Measurements from ENCODE around the gene TRIM63.
A peak's percentile ranks its signal among the peaks of the same experiment; 100 is the strongest.

TRIM63 gene

DNA sequence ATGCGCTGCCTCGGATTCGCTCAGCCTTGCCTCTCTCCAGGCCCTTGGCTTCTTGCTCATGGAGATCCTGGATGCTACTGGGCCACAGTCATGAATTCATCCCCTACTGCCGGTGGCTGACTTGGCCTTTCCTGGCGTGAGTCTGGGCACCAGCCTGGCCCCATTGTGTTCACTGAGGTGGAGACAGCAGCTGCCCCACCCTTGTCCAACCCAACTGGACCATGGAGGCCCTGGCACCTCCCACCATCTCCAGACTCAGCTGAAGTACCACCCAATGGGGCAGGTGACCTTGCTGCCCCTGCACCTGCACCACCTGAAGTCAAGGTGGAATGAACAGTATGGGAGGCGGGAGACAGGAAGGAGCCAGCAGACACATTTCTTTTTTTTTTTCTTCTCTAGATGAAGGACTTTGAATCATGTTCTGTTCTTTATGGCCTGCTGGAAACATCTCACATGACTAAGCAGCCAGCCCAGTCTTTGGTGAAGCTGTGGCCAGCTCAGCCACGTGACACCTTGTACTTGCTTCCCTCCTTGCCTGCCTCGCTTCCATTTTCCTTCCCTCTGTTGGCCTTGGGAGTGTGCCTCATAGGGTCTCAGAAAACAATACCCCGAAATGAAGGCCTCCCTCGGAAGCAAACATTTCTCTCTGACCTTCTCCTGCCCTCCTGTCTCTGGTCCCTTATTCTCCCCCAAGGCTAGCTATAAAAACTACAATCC is 17.7 kb downstream of the TRIM63 start:
- Mint-ChIP-seq H3K9me3 (no peaks in the 10 kb centered on the region), H3K27ac (no peak overlapping the region), H3K4me3 (no peak overlapping the region), H3K4me1 (peaks cover 15% of the 10 kb centered on the region), H3K27me3 (peaks cover 84% of the 10 kb centered on the region)
- no peak for ATAC-seq
- no peak for DNase-seq

DNA sequence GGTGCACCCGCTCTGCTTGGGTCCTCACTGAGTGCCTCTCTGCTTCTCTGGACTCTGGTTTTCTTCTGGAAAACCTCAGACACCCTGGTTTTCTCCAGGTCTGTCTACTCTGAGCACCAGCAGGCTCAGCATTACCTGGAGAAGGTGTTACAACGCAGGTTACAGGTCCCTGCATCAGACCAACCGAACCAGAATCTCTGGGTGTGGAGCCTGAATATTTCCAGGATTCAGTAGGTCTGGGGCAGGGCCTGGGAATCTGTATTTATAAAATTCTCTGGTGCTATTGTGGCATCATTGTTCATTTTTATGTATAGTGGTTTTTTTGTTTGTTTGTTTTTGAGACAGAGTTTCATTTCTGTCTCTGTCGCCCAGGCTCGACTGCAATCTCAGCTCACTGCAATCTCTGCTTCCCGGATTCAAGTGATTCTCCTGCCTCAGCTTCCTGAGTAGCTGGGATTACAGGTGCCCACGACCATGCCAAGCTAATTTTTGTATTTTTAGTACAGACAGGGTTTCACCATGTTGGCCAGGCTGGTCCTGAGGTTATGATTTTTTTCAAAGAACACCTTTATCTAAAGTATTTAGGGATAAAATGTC is 20.1 kb downstream of the TRIM63 start:
- H3K27me3 Mint-ChIP-seq, result peaks cover 98% of the 10 kb centered on the region
- DNase-seq (no peak), ATAC-seq (no peak)
- no peak overlapping the region for H3K27ac Mint-ChIP-seq
- H3K4me1 Mint-ChIP-seq, result peaks cover 15% of the 10 kb centered on the region
- H3K9me3 Mint-ChIP-seq, result no peaks in the 10 kb centered on the region
- no peak overlapping the region for H3K4me3 Mint-ChIP-seq

DNA sequence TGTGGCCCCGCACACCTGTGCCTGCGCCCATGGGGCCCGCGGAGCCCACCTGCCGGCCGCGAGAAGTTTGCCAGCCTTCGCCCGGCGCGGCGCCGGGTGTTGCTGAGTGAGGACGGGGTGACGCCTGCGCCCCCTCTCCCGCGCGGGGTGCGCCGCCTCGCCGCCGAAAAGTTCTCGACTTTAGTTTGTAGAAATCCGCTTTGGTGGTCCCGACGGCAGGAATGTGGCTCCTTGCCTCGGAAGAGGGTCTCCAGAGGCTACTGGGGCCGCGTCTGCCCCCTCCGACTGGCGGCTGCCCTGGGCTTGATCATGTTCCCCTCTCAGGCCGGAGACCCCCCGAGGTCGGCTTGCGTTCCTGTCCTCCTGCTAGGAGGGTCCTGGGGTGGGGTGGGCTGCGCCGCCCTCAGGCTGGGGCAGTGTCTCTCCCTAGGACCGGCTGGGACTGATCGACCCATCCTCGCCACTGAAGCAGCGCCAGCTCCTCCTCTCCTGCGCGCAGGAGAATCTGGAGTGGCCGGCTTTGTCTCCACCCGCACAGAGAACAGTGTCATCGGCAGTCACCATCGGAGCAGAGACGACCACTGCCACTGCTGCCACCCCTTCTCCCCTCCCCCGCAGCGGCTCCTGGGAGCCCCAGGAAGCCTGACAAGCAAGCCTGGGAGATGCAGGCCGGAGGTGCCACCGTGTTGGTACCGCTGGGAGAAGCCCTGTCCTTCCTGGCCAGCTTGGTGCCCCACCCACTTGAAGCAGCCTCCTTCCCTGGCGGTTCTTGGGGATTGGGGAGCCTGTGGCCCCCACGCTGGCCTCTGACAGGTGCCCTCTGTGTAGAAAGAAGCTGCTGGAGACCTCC is 21.0 kb downstream of the TRIM63 start:
- DNase-seq, result no peak
- peak overlapping the region; percentile 44 to 53 for H3K4me3 Mint-ChIP-seq
- H3K9me3 Mint-ChIP-seq, result no peaks in the 10 kb centered on the region
- H3K27ac Mint-ChIP-seq, result no peak overlapping the region
- no peak for ATAC-seq
- H3K27me3 Mint-ChIP-seq, result peaks cover 94% of the 10 kb centered on the region
- peaks cover 15% of the 10 kb centered on the region for H3K4me1 Mint-ChIP-seq

DNA sequence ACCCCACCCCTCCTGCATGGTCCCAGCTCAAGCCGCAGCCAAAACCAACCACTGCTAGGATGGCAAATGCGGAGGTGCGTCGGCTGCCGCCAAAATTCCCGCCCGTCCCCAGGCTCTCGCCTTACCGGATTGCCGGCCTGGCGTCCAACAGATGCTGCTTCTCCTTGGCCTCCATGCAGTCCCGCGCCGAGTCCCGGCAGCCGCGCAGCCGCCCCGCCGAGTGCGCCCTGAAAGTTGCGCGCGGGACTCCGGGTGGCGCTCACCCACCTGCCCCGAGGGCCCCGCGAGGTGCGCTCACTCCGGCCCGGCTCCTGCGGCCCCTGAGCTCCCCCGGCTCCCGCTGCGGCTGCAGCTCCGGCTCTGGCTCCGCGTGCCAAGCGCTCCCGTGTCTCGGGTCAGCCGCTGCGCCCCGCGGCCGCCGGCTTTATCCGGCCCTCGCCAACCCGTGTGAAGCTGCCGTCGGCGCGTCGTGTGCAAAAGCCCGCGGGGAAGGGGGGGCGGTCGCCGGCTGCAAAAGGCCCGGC is 21.6 kb downstream of the TRIM63 start, which contains the start of gene SLC30A2:
TSS of gene SLC30A2 (minus strand) at position 397 of the 524 bp plus-strand sequence. CDS start at position 175, 222 bp downstream.
- Mint-ChIP-seq H3K4me3 (peak within 1 kb of the TSS; percentile 44 to 53), H3K27me3 (peaks cover 96% of the 10 kb centered on the region), H3K9me3 (no peaks in the 10 kb centered on the region), H3K27ac (no peak within 1 kb of the TSS), H3K4me1 (peaks cover 15% of the 10 kb centered on the region)
- DNase-seq (no peak), ATAC-seq (no peak)

DNA sequence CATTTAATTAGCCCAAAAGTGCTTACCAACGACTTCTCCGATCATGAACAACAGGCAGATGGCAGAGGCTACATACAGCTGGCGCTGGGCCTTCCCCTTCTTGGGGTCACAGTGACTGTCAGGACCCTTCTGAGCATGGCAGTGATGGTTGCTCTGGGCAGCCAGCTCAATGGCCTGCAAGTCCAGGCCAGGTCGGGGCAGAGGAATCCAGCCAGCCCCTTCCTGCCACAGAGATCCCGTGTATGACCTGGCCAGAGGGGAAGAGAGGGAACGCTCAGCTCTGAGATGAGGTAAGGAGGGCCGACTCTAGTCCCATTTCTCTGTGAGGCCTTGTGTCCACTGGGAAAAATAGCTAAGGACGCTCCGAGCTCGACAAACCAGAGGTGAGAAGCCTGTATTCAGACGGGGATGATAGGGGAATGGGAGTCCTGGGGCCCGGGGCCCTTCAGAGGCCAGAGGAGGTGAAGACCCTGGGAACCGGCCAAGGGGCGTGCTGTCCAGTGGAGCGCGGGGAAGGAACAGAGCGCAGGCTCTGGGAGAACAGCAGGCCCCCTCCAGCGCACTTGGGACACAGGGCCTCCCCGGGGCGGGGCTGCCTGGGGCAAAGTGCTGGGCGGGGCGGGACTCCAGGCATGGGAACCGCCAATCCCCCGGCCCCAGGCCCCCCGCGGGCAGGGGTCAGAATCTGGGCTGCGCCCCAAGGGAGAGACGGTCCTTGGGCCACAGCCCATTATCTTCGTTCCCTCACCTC is 22.3 kb downstream of the TRIM63 start:
- Mint-ChIP-seq H3K9me3 (no peaks in the 10 kb centered on the region), H3K27me3 (peaks cover 89% of the 10 kb centered on the region), H3K27ac (no peak overlapping the region), H3K4me1 (peaks cover 15% of the 10 kb centered on the region), H3K4me3 (peak overlapping the region in 1 of 2 donors; percentile 41)
- DNase-seq (no peak), ATAC-seq (no peak)

DNA sequence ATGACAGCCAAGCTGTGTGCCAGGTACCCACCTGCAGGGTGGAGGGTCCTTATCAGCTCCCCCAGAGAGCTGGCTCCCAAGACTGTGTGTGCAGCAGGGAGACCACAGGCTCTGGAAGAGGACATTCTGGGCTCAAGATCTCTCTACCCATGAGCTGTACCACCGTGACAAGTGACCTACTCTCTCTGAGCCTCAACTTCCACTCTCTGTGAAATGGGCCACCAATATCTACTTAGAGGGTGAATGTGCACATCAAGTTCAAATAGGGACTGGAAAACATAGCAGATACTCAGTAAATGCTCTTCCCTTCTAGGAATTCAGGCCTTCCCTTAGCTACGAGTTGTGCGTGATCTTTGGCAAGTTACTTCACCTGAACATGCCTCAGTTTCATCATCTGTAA is 23.0 kb downstream of the TRIM63 start:
- ATAC-seq, result no peak
- H3K27ac Mint-ChIP-seq, result no peak overlapping the region
- H3K9me3 Mint-ChIP-seq, result no peaks in the 10 kb centered on the region
- H3K4me1 Mint-ChIP-seq, result peaks cover 15% of the 10 kb centered on the region
- H3K27me3 Mint-ChIP-seq, result peaks cover 82% of the 10 kb centered on the region
- DNase-seq, result no peak
- H3K4me3 Mint-ChIP-seq, result no peak overlapping the region

DNA sequence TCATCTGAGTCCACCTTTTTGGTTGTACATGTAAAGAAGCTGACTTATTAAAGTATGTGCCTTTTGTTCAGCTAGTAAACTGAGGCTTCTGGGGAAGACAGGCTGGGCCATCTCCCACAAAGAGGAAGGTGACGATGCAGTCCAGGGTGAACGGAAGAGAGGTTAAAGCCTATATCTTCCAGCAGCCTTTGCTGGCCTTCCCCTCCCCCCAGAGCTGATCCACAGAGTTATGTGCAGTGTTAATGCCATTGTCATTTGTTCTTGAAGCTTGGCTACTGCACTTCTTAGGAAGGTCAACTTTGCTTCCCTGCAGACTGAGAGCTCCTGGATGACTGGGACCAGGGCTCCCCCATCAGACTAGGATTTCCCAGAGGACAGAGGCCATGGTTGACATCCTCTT is 23.7 kb downstream of the TRIM63 start:
- ATAC-seq (no peak), DNase-seq (no peak)
- H3K4me1 Mint-ChIP-seq, result peaks cover 15% of the 10 kb centered on the region
- peaks cover 82% of the 10 kb centered on the region for H3K27me3 Mint-ChIP-seq
- no peaks in the 10 kb centered on the region for H3K9me3 Mint-ChIP-seq
- H3K27ac Mint-ChIP-seq, result no peak overlapping the region
- H3K4me3 Mint-ChIP-seq, result no peak overlapping the region

DNA sequence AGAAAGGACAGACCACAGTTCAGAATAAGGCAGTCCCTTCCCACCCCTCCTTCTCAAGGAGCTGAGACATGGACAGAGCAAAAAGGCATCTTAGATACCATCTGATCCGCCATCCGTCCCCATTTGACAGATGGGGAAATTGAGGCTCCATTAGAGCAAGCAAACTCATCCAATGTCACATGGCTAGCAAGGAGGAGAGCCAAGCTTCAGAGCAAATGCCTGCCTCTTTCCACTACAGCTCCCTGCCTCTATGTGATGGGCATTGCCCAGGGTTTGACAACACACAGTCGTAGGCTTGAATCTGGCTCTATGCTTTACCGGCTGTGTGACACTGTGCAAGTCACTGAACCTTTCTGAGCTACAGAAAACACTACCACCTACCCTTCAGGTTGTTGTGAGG is 25.5 kb downstream of the TRIM63 start:
- H3K4me3 Mint-ChIP-seq, result no peak overlapping the region
- no peak for DNase-seq
- no peak overlapping the region for H3K27ac Mint-ChIP-seq
- peaks cover 69% of the 10 kb centered on the region for H3K27me3 Mint-ChIP-seq
- ATAC-seq, result no peak
- peaks cover 15% of the 10 kb centered on the region for H3K4me1 Mint-ChIP-seq
- no peaks in the 10 kb centered on the region for H3K9me3 Mint-ChIP-seq

DNA sequence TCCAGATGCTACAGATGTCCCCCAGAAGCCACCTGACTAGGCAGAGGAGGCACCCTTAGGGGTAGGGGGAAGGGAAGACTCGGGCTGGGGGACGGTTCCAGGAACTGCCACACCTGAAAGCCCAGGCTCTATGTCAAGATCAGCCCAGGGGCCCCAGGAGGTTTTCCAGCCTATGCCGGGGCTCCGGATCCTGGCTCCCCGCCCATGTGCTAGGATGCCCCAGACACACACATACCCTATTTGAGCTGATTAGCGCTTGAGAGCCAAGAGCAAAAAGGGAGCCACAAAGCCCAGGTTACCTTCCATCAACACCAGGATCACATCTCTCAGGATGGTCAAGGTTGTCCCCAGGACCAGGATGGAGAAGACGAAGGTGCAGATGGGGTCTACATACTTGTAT is 26.0 kb downstream of the TRIM63 start:
- peaks cover 63% of the 10 kb centered on the region for H3K27me3 Mint-ChIP-seq
- H3K27ac Mint-ChIP-seq, result no peak overlapping the region
- DNase-seq, result no peak
- ATAC-seq, result no peak
- no peaks in the 10 kb centered on the region for H3K9me3 Mint-ChIP-seq
- no peak overlapping the region for H3K4me3 Mint-ChIP-seq
- H3K4me1 Mint-ChIP-seq, result peaks cover 14% of the 10 kb centered on the region

DNA sequence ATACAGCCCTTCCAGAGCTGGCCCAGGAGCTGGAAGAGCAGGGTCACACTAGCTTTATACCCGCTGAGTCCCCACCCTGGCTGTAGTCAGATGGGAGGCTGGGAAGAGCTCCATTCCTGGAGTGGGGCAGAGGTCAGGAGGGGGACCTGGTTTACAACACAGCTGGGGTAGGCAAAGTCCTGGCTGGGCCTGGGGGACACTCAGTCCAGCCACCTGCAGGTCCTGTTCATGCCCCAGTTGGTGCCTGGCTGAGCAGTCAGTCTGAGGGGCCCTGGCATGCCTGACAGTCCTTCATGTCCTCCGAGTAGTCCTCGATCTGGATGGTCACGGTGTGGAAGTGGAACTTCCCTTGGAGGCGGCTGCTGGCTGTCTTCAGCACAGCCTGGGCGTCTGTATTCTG is 28.5 kb downstream of the TRIM63 start:
- Mint-ChIP-seq H3K4me1 (peaks cover 24% of the 10 kb centered on the region), H3K27me3 (peaks cover 47% of the 10 kb centered on the region), H3K9me3 (no peaks in the 10 kb centered on the region), H3K27ac (no peak overlapping the region), H3K4me3 (no peak overlapping the region)
- ATAC-seq, result no peak
- DNase-seq, result no peak

DNA sequence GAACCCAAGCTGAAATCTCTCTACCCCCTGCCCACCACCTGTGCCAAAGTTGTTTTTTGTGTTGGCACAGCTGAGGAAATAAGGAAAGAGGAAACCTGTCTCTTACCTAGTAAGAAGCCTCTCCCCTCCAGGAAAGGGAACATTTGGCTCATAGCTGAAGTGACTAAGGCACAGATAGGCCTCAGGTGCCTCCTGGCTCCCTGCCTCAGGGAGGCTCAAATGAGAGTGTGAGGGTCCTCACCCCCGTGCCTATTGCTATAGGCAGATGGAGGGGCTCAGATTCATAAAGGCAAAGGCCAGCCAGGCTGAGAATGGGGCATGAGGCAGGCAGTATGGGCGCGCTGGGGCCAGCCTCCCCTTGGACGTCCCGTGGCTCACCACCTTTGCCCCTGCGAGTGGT is 29.0 kb downstream of the TRIM63 start:
- no peak overlapping the region for H3K4me3 Mint-ChIP-seq
- H3K27me3 Mint-ChIP-seq, result peaks cover 46% of the 10 kb centered on the region
- no peak overlapping the region for H3K27ac Mint-ChIP-seq
- DNase-seq, result no peak
- no peaks in the 10 kb centered on the region for H3K9me3 Mint-ChIP-seq
- ATAC-seq, result no peak
- H3K4me1 Mint-ChIP-seq, result peaks cover 24% of the 10 kb centered on the region

DNA sequence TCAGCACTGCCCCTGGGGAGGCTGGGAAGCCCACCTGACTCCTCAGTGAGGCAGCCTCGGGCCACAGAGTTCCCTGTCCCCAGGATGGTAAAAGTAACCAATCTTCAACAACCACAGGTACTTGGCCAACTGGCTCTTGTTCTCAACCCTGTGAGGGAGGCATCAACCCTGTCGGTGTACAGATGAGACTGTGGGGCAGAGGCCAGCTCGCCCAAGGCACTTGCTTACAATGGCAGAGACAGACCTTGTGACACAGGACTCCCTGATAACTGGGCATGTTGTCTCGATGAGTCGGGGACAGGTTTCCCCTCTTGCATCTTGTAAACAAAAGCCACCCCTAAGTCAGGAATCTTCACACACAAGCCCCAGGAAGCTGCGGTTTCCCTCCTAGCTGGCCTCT is 29.5 kb downstream of the TRIM63 start:
- DNase-seq, result no peak
- ATAC-seq, result no peak
- Mint-ChIP-seq H3K4me3 (no peak overlapping the region), H3K27ac (no peak overlapping the region), H3K27me3 (peaks cover 41% of the 10 kb centered on the region), H3K4me1 (peaks cover 24% of the 10 kb centered on the region), H3K9me3 (no peaks in the 10 kb centered on the region)

DNA sequence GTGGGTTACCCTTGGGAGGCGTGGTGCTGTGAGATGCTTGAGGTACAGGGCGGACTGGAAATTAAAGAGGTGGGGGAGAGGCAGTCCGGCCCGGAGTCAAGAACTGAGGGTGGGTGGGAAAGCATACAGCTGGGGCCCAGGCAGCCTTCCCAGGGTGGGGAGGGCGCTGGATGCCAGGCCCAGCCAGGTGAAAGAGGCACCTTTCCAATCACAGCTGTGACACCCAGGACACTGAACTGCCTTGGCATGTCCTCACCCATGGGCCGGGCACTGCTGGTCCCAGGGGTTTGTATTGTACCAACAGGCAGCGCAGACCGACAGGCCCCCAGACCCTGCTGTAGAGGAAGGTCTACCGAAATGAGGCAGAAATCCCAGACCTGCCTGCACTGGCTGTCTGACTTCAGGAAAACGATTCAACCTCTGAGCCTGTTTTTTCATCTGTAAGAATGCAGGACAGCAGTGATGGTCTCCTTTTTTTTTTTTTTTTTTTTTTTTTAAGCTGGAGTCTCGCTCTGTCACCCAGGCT is 30.6 kb downstream of the TRIM63 start:
- H3K4me3 Mint-ChIP-seq, result no peak overlapping the region
- DNase-seq (no peak), ATAC-seq (no peak)
- H3K9me3 Mint-ChIP-seq, result no peaks in the 10 kb centered on the region
- H3K27ac Mint-ChIP-seq, result no peak overlapping the region
- peaks cover 24% of the 10 kb centered on the region for H3K4me1 Mint-ChIP-seq
- H3K27me3 Mint-ChIP-seq, result peaks cover 32% of the 10 kb centered on the region

DNA sequence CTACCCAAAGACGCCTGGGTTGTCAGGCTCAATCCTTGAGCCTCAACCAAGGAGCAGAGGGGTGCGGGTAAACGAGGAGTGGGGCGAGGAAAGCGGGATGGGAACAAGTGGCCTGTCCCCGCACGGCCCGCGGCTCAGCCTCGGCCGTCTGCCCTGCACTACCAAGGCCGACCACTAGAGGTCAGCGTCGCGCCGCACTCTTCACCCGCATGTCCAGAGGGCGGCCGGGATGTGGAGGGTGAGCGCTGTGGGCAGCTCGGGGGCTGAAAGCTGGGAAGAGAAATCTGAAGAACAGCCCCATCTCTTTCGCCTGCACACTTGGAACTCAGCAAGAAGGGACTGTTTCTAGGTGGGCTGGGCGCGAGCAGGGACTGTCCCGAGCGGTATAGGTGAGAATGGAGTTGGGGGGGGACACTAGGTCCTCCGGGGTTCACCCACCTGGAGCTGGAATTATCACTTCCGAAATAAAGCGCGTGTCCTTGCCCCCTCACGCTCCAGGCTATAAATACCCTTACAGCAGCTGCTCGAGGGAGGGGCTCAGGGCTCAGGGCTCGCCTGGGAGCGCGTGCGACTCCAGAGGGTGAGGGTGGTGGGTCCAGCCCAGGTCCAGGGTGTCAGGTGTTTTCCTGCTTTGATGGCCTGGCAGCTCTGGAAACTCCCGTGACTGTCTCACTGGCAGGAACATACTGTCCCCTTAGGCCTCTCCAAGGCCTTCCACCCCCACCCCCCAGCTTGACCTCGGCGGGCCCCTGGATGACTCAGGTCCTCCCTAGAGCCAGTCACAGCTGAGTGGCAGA is 31.3 kb downstream of the TRIM63 start:
- peak; percentile 78 for ATAC-seq
- Mint-ChIP-seq H3K9me3 (no peaks in the 10 kb centered on the region), H3K27me3 (peaks cover 27% of the 10 kb centered on the region), H3K4me1 (peaks cover 24% of the 10 kb centered on the region), H3K4me3 (peak overlapping the region; percentile 93 to 98), H3K27ac (peak overlapping the region; percentile 71 to 89)
- DNase-seq, result peak; percentile 78 to 87
